ENCODE results near the gene GALNT2.

GALNT2 gene

GRCh38 chr1:230066466-230067404, at the start of gene GALNT2:
Gene GALNT2, plus strand, starts transcription at chr1:230067238. Its CDS starts 43 bp downstream, at chr1:230067281.
- FAIRE-seq: peak; percentile 88
- DNase-seq (ENCODE audit: low spot score): peak; percentile 96

GRCh38 chr1:230020451-230020850, 46.6 kb upstream of the GALNT2 start:
- no peak for DNase-seq (ENCODE audit: low spot score)
- no peak for FAIRE-seq

GRCh38 chr1:230022666-230023380, 44.2 kb upstream of the GALNT2 start:
- DNase-seq (ENCODE audit: low spot score): no peak
- FAIRE-seq: no peak

- no peak for FAIRE-seq
Measured at GRCh38 chr1:230025686-230026085, 41.4 kb upstream of the GALNT2 start.

GRCh38 chr1:230026139-230026538, 40.9 kb upstream of the GALNT2 start:
- FAIRE-seq (no peak), DNase-seq (ENCODE audit: low spot score) (no peak)

More at GRCh38 chr1:230025686-230026085, 41.4 kb upstream of the GALNT2 start:
- no peak for DNase-seq (ENCODE audit: low spot score)

GRCh38 chr1:230026572-230026971, 40.5 kb upstream of the GALNT2 start:
- no peak for DNase-seq (ENCODE audit: low spot score)
- FAIRE-seq: no peak

GRCh38 chr1:230028602-230029223, 38.3 kb upstream of the GALNT2 start:
- FAIRE-seq (no peak), DNase-seq (ENCODE audit: low spot score) (no peak)

- DNase-seq (ENCODE audit: low spot score) (no peak), FAIRE-seq (no peak)
Measured at GRCh38 chr1:230029244-230029941, 37.6 kb upstream of the GALNT2 start.

GRCh38 chr1:230030122-230030821, 36.8 kb upstream of the GALNT2 start:
- FAIRE-seq (no peak), DNase-seq (ENCODE audit: low spot score) (no peak)

GRCh38 chr1:230031131-230031530, 35.9 kb upstream of the GALNT2 start:
- DNase-seq (ENCODE audit: low spot score) (peak; percentile 39), FAIRE-seq (no peak)

GRCh38 chr1:230032516-230033281, 34.3 kb upstream of the GALNT2 start:
- FAIRE-seq (no peak), DNase-seq (ENCODE audit: low spot score) (no peak)

- no peak for DNase-seq (ENCODE audit: low spot score)
- no peak for FAIRE-seq
Measured at GRCh38 chr1:230037261-230037660, 29.8 kb upstream of the GALNT2 start.

GRCh38 chr1:230040440-230040839, 26.6 kb upstream of the GALNT2 start:
- FAIRE-seq (no peak), DNase-seq (ENCODE audit: low spot score) (no peak)

GRCh38 chr1:230043081-230043480, 24.0 kb upstream of the GALNT2 start:
- DNase-seq (ENCODE audit: low spot score) (no peak), FAIRE-seq (no peak)

- no peak for DNase-seq (ENCODE audit: low spot score)
- no peak for FAIRE-seq
Measured at GRCh38 chr1:230044729-230045128, 22.3 kb upstream of the GALNT2 start.

- DNase-seq (ENCODE audit: low spot score) (no peak), FAIRE-seq (no peak)
Measured at GRCh38 chr1:230047114-230047865, 19.7 kb upstream of the GALNT2 start.

GRCh38 chr1:230048322-230048721, 18.7 kb upstream of the GALNT2 start:
- FAIRE-seq: no peak
- DNase-seq (ENCODE audit: low spot score): no peak

GRCh38 chr1:230048922-230049321, 18.1 kb upstream of the GALNT2 start:
- FAIRE-seq (no peak), DNase-seq (ENCODE audit: low spot score) (no peak)

- FAIRE-seq: no peak
- DNase-seq (ENCODE audit: low spot score): no peak
Measured at GRCh38 chr1:230049731-230050130, 17.3 kb upstream of the GALNT2 start.

Measured in urothelium cell line (cell line).